ENCODE results near the gene SEMA4A.

The SEMA4A gene

GRCh38 chr1:156136970-156137483 lies 16.4 kb upstream of the SEMA4A start:
- DNase-seq (ENCODE audit: low spot score): no peak
- TF ChIP-seq CTCF (IDR thresholded peaks at IDR 0.05; ENCODE audit: borderline replicate concordance, control extremely low read depth, extremely low read depth, insufficient read depth, missing control alignments): no peak
- in situ Hi-C loops (cut with MboI; ENCODE audit: low sequenced_read_pairs, unreplicated experiment): no loop called here

- no peak for DNase-seq (ENCODE audit: low spot score)
- in situ Hi-C loops (cut with MboI; ENCODE audit: low sequenced_read_pairs, unreplicated experiment): no loop called here
- TF ChIP-seq CTCF (IDR thresholded peaks at IDR 0.05; ENCODE audit: borderline replicate concordance, control extremely low read depth, extremely low read depth, insufficient read depth, missing control alignments): no peak
Measured at GRCh38 chr1:156138458-156138867, 14.9 kb upstream of the SEMA4A start.

DNA sequence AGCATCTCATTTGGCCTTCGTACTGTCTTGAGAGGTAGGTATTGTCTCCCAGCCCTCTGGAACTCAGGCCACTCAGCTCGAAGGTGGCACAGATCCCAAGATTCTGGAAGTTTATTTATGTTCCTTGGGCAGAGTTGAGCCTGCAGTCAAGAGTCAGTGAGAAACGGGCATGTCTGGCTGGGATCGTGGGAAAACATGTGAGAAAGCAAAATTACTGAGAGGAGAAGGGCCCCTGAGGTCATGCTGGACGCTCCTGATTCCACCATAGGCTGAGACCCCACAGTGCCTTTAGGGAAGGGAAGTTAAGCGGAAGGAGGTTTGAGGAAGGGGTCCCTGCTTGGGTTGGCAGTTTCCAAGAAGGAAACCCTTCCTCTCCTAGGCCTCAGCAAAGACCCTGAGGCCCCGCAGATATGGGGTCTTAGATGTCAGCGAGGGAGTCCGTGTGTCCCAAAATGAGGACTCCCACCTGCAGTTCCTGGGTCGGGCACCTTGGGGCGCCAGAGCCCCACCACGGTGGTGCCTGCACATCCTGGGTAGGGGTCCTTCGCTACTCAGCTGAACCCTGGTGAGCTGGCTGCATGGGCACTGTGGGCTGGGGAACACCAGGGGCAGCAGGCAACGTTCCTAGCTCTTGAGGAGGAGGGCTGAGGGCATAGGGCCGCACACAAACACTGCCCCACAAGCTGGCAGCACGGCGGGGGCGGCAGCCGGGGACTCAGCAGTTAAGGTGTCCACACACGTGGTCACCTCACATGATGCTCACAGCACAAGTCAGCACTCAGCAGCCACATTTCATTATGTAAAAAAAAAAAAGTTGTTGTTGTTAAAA lies 12.3 kb upstream of the SEMA4A start:
- peak; percentile 64 for DNase-seq (ENCODE audit: low spot score)
- in situ Hi-C loops (cut with MboI; ENCODE audit: low sequenced_read_pairs, unreplicated experiment): loop anchor here (5.0 kb wide), 1 partner anchor 81 kb away; no protein-coding TSS in a partner anchor
- peak; percentile 42 for TF ChIP-seq CTCF (IDR thresholded peaks at IDR 0.05; ENCODE audit: borderline replicate concordance, control extremely low read depth, extremely low read depth, insufficient read depth, missing control alignments)

GRCh38 chr1:156143765-156144489 lies 9.5 kb upstream of the SEMA4A start:
- TF ChIP-seq CTCF (IDR thresholded peaks at IDR 0.05; ENCODE audit: borderline replicate concordance, control extremely low read depth, extremely low read depth, insufficient read depth, missing control alignments): no peak
- in situ Hi-C loops (cut with MboI; ENCODE audit: low sequenced_read_pairs, unreplicated experiment): loop anchor here (5.0 kb wide), 1 partner anchor 78 kb away; no protein-coding TSS in a partner anchor
- DNase-seq (ENCODE audit: low spot score): no peak

- in situ Hi-C loops (cut with MboI; ENCODE audit: low sequenced_read_pairs, unreplicated experiment): loop anchor here (5.0 kb wide), 1 partner anchor 78 kb away; no protein-coding TSS in a partner anchor
- no peak for TF ChIP-seq CTCF (IDR thresholded peaks at IDR 0.05; ENCODE audit: borderline replicate concordance, control extremely low read depth, extremely low read depth, insufficient read depth, missing control alignments)
- no peak for DNase-seq (ENCODE audit: low spot score)
Measured at GRCh38 chr1:156144742-156145141, 8.6 kb upstream of the SEMA4A start.

DNA sequence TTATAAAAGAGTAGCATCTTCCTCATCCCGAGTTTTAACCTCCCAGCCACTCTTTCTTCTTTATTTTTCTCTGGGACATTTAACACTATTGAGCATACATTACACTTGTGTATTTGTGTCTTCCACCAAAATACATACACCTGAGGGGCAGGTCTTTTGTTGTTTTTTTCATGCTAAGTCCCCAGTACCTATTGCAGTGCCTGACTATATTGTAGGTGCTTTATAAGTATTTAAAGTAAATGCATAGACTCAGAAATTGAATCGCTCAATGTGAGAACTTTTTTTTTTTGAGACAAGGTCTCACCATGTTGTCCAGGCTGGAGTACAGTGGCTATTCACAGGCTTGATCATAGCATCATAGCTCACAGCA lies 7.8 kb upstream of the SEMA4A start:
- no peak for DNase-seq (ENCODE audit: low spot score)
- in situ Hi-C loops (cut with MboI; ENCODE audit: low sequenced_read_pairs, unreplicated experiment): no loop called here
- TF ChIP-seq CTCF (IDR thresholded peaks at IDR 0.05; ENCODE audit: borderline replicate concordance, control extremely low read depth, extremely low read depth, insufficient read depth, missing control alignments): no peak

Data from GM13976 (cell line).